ENCODE measurements around the gene KDF1.

GRCh38 chr1:26956321-26956720 is 3.9 kb downstream of the KDF1 start:
- TF ChIP-seq POLR2A (IDR thresholded peaks at IDR 0.05) (no peak), CTCF (IDR thresholded peaks at IDR 0.05) (no peak), EP300 (IDR thresholded peaks at IDR 0.05) (no peak), POLR2AphosphoS5 (IDR thresholded peaks at IDR 0.05) (no peak)

Measured in gastroesophageal sphincter (tissue), 3 donors.